ENCODE measurements around the gene FLNB. TPM values are rescaled to one million over a fixed set of nuclear protein-coding genes. Genes with fewer than 3 reads are reported as not detected.

The FLNB gene
- total RNA-seq, 2 experiments from 2014 or later = 39.7 to 42.1 TPM

- H3K4me3 Mint-ChIP-seq = no peak overlapping the region
- no peaks in the 10 kb centered on the region for H3K27me3 Mint-ChIP-seq
- Histone ChIP-seq H3K4me3 (ENCODE audit: low read length) (no peak overlapping the region), H3K27me3 (ENCODE audit: control insufficient read depth in 1 of 2, insufficient read depth in 2 of 2, low read length in 2 of 2) (no peaks in the 10 kb centered on the region), H3K4me1 (ENCODE audit: insufficient read depth, low read length) (no peaks in the 10 kb centered on the region), H3K9me3 (ENCODE audit: control insufficient read depth in 1 of 2, insufficient read depth in 1 of 2, low read length in 2 of 2) (peaks cover 0 to 3% of the 10 kb centered on the region in 2 experiments), H3K36me3 (ENCODE audit: insufficient read depth, low read length) (peaks cover 35% of the 10 kb centered on the region), H3K27ac (ENCODE audit: low read depth in 1 of 2, low read length in 2 of 2) (no peak overlapping the region)
- no peak for ATAC-seq (ENCODE audit: poor library complexity)
- CTCF ChIA-PET = interaction anchor here (0.9 to 1.6 kb wide), 2 partner anchors 9 to 151 kb away, joined by 3 to 5 read pairs; partner anchors contain the start of gene FLNB
- TF ChIP-seq CTCF (IDR thresholded peaks at IDR 0.05) = no peak
- intact Hi-C loops (cut with DNase I, micrococcal nuclease) = no loop called here
- no peaks in the 10 kb centered on the region for H3K9me3 Mint-ChIP-seq
- H3K27ac Mint-ChIP-seq = no peak overlapping the region
- DNase-seq = no peak
- no peaks in the 10 kb centered on the region for H3K4me1 Mint-ChIP-seq (ENCODE audit: low read depth)
- POLR2A ChIA-PET = no interaction called here
- H3K36me3 Mint-ChIP-seq (ENCODE audit: low read depth) = peaks cover 95% of the 10 kb centered on the region
Observed at GRCh38 chr3:58158442-58159153, 150.4 kb downstream of the FLNB start.

DNA sequence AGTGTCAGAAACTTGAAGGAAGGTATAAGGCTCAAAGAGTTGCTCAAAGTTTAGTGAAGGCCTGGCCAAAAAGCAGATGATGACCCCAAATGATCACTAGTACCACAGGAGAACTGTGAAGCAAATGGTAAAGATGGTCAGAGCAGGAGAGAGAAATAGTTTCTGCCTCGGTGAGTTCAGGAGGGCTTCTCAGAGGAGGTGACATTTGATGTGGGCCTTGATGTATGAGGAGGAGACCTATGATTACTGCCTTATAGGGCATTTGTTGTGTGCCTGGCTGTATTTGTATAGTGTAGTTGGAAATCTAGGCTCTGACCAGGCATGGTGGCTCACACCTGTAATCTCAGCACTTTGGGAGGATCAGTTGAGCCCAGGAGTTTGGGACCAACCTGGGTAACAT lies 152.2 kb downstream of the FLNB start:
- DNase-seq (no peak), ATAC-seq (ENCODE audit: poor library complexity) (no peak)
- peaks cover 39% of the 10 kb centered on the region for H3K36me3 ChIP-seq (ENCODE audit: insufficient read depth, low read length)
- intact Hi-C loops (cut with DNase I, micrococcal nuclease) = no loop called here
- no peaks in the 10 kb centered on the region for H3K4me1 ChIP-seq (ENCODE audit: insufficient read depth, low read length)
- Mint-ChIP-seq H3K27ac (no peak overlapping the region), H3K4me3 (no peak overlapping the region), H3K36me3 (ENCODE audit: low read depth) (peaks cover 85% of the 10 kb centered on the region), H3K27me3 (no peaks in the 10 kb centered on the region), H3K4me1 (ENCODE audit: low read depth) (no peaks in the 10 kb centered on the region), H3K9me3 (no peaks in the 10 kb centered on the region)
- TF ChIP-seq CTCF (IDR thresholded peaks at IDR 0.05) = no peak
- no peak overlapping the region for H3K27ac ChIP-seq (ENCODE audit: low read depth in 1 of 2, low read length in 2 of 2)
- POLR2A ChIA-PET = no interaction called here
- no peaks in the 10 kb centered on the region for H3K27me3 ChIP-seq (ENCODE audit: control insufficient read depth in 1 of 2, insufficient read depth in 2 of 2, low read length in 2 of 2)
- H3K9me3 ChIP-seq (ENCODE audit: control insufficient read depth in 1 of 2, insufficient read depth in 1 of 2, low read length in 2 of 2) = peaks cover 0 to 3% of the 10 kb centered on the region in 2 experiments
- CTCF ChIA-PET = no interaction called here
- no peak overlapping the region for H3K4me3 ChIP-seq (ENCODE audit: low read length)

- ATAC-seq (ENCODE audit: poor library complexity) = no peak
Observed at GRCh38 chr3:58161435-58162398, 153.5 kb downstream of the FLNB start.

More at GRCh38 chr3:58161435-58162398, 153.5 kb downstream of the FLNB start:
- Histone ChIP-seq H3K27ac (ENCODE audit: low read depth in 1 of 2, low read length in 2 of 2) (no peak overlapping the region), H3K36me3 (ENCODE audit: insufficient read depth, low read length) (peaks cover 32% of the 10 kb centered on the region), H3K4me1 (ENCODE audit: insufficient read depth, low read length) (no peaks in the 10 kb centered on the region), H3K27me3 (ENCODE audit: control insufficient read depth in 1 of 2, insufficient read depth in 2 of 2, low read length in 2 of 2) (no peaks in the 10 kb centered on the region), H3K4me3 (ENCODE audit: low read length) (no peak overlapping the region), H3K9me3 (ENCODE audit: control insufficient read depth in 1 of 2, insufficient read depth in 1 of 2, low read length in 2 of 2) (peaks cover 0 to 3% of the 10 kb centered on the region in 2 experiments)
- Mint-ChIP-seq H3K36me3 (ENCODE audit: low read depth) (peaks cover 78% of the 10 kb centered on the region), H3K4me1 (ENCODE audit: low read depth) (no peaks in the 10 kb centered on the region), H3K27ac (no peak overlapping the region), H3K27me3 (no peaks in the 10 kb centered on the region), H3K9me3 (no peaks in the 10 kb centered on the region), H3K4me3 (no peak overlapping the region)
- ChIA-PET POLR2A (no interaction called here), CTCF (interaction anchor here (0.6 kb wide), 1 partner anchor 222 kb away, joined by 4 read pairs; no protein-coding TSS in a partner anchor)
- no peak for TF ChIP-seq CTCF (IDR thresholded peaks at IDR 0.05)
- intact Hi-C loops (cut with DNase I, micrococcal nuclease) = no loop called here
- DNase-seq = no peak
